Keratinocyte (primary cell): ENCODE data around the gene FAM53A. TPM values are rescaled to one million over a fixed set of nuclear protein-coding genes. Genes with fewer than 3 reads are reported as not detected.

Experiments used
- DNase-seq: peaks from one replicate; pipeline ENCODE4 v3.0.0-alpha.2; 2011; ENCODE audit warnings: low read depth, missing footprints, low spot score
- FAIRE-seq: peaks from 2 replicates; lab custom pipeline; 2011; peaks lifted over from hg19 to GRCh38; lab: Jason Lieb, UNC
- H2AFZ ChIP-seq: 2 replicates; pipeline ENCODE4 v1.6.0; 2012; ENCODE audit warnings: low read length, control low read depth, inconsistent platforms; ENCODE audit not compliant: control insufficient read depth
- H3K27ac ChIP-seq: 2 replicates; pipeline ENCODE4 v1.5.1; 2011; ENCODE audit warnings: low read length; ENCODE audit not compliant: control insufficient read depth, insufficient read depth
- H3K27me3 ChIP-seq: 3 replicates; pipeline ENCODE4 v1.6.0; 2011; ENCODE audit warnings: low read length; ENCODE audit not compliant: control insufficient read depth, insufficient read depth; ENCODE audit errors: extremely low read depth
- H3K36me3 ChIP-seq, 2 experiments: 2 replicates in 1 of 2; 3 replicates in 1 of 2; pipeline ENCODE4 v1.5.1; 2011; ENCODE audit warnings: low read length in 2 of 2, mild to moderate bottlenecking in 1 of 2; ENCODE audit not compliant: control insufficient read depth in 2 of 2, insufficient read depth in 2 of 2; ENCODE audit errors: extremely low read depth in 1 of 2
- H3K4me1 ChIP-seq: 3 replicates; pipeline ENCODE4 v1.5.1; 2011; ENCODE audit warnings: low read length; ENCODE audit not compliant: control insufficient read depth, insufficient read depth; ENCODE audit errors: extremely low read depth
- H3K4me2 ChIP-seq: 3 replicates; pipeline ENCODE4 v1.6.0; 2011; ENCODE audit warnings: low read depth, low read length; ENCODE audit not compliant: control insufficient read depth, insufficient read depth; ENCODE audit errors: extremely low read depth
- H3K4me3 ChIP-seq, 3 experiments: fragments of 200-600 bp in 1 of 3; sonication (generic) in 1 of 3; 2 replicates in 2 of 3; 3 replicates in 1 of 3; pipeline ENCODE4 v1.5.1; 2011 to 2016; ENCODE audit warnings: low read length in 3 of 3, mild to moderate bottlenecking in 3 of 3, control low read depth in 2 of 3, inconsistent platforms in 1 of 3, low read depth in 1 of 3, mixed read lengths in 1 of 3, mixed run types in 1 of 3, moderate library complexity in 1 of 3; ENCODE audit not compliant: control insufficient read depth in 2 of 3, insufficient read depth in 2 of 3; ENCODE audit errors: extremely low read depth in 1 of 3
- H3K79me2 ChIP-seq: 2 replicates; pipeline ENCODE4 v1.6.0; 2012; ENCODE audit warnings: low read length; ENCODE audit not compliant: control insufficient read depth, insufficient read depth
- H3K9ac ChIP-seq: 3 replicates; pipeline ENCODE4 v1.6.0; 2011; ENCODE audit warnings: low read length; ENCODE audit not compliant: control insufficient read depth, insufficient read depth; ENCODE audit errors: extremely low read depth
- H3K9me1 ChIP-seq: 3 replicates; pipeline ENCODE4 v1.6.0; 2011; ENCODE audit warnings: low read length; ENCODE audit not compliant: control insufficient read depth, insufficient read depth; ENCODE audit errors: extremely low read depth
- H3K9me3 ChIP-seq: 2 replicates; pipeline ENCODE4 v1.5.1; 2012; ENCODE audit warnings: low read depth, low read length; ENCODE audit not compliant: control insufficient read depth
- H4K20me1 ChIP-seq: 3 replicates; pipeline ENCODE4 v1.6.0; 2011; ENCODE audit warnings: low read length; ENCODE audit not compliant: control insufficient read depth, insufficient read depth; ENCODE audit errors: extremely low read depth
- CTCF ChIP-seq, 3 experiments: IDR thresholded peaks in 1 of 3; conservative IDR thresholded peaks in 1 of 3; optimal IDR thresholded peaks in 1 of 3; 2 replicates in 2 of 3; 3 replicates in 1 of 3; pipeline versions ENCODE3 to v1.5.1; 2011; ENCODE audit warnings: low read length in 3 of 3, mild to moderate bottlenecking in 3 of 3, moderate library complexity in 2 of 3, control low read depth in 1 of 3, inconsistent platforms in 1 of 3; ENCODE audit not compliant: insufficient read depth in 2 of 3; ENCODE audit errors: extremely low read depth in 1 of 3
- EZH2 ChIP-seq: IDR thresholded peaks from one replicate; pipeline ENCODE4 v1.6.1; 2012; ENCODE audit warnings: inconsistent platforms, mild to moderate bottlenecking, low read length, moderate library complexity
- dilution Hi-C: fragments of 300-500 bp; cut with MboI; formaldehyde crosslinking; loops from one replicate; pipeline ENCODE4 v1.7.0; 2020; ENCODE audit warnings: low sequenced_read_pairs; ENCODE audit not compliant: extremely low pct_ligation_motif_present
- polyA plus RNA-seq, 5 experiments: library from polyadenylated mRNA; depleted of rRNA in 3 of 5; stranded (reverse) in 3 of 5; stranded (forward) in 1 of 5; unstranded in 1 of 5; fragments of >200 nt; gene quantifications; 1 replicate in 1 of 5; 2 replicates in 3 of 5; 3 replicates in 1 of 5; pipeline versions ENCODE4 v1.2.1 to v1.2.3, GENCODE V29; 2011 to 2012; ENCODE audit warnings: missing spikeins in 2 of 5, low read depth in 1 of 5, low replicate concordance in 1 of 5

The FAM53A gene
- polyA plus RNA-seq, 1 donor (not counting 4 experiments of a cell fraction or from before 2014, with no cell fraction given) = 0.50 TPM

- Histone ChIP-seq H3K9me3 (no peaks in the 10 kb centered on the region), H3K27ac (no peak overlapping the region), H3K27me3 (peaks cover 19% of the 10 kb centered on the region), H3K36me3 (no peaks in the 10 kb centered on the region), H4K20me1 (no peaks in the 10 kb centered on the region), H3K9ac (no peak overlapping the region), H3K79me2 (no peaks in the 10 kb centered on the region), H3K4me2 (no peak overlapping the region), H3K9me1 (no peaks in the 10 kb centered on the region), H2AFZ (no peak overlapping the region), H3K4me1 (peaks cover 18% of the 10 kb centered on the region), H3K4me3 (no peak overlapping the region)
- DNase-seq (no peak), FAIRE-seq (no peak)
- TF ChIP-seq CTCF (optimal IDR thresholded peaks at IDR 0.05 in 1 of 3, IDR thresholded peaks at IDR 0.05 in 1 of 3, conservative IDR thresholded peaks at IDR 0.05 in 1 of 3; ENCODE audit: extremely low read depth in 1 of 3, insufficient read depth in 2 of 3, low read length in 3 of 3) (no peak), EZH2 (no peak)
- dilution Hi-C loops = no loop called here
Measured at GRCh38 chr4:1600811-1601532, 83.1 kb downstream of the FAM53A start.

DNA sequence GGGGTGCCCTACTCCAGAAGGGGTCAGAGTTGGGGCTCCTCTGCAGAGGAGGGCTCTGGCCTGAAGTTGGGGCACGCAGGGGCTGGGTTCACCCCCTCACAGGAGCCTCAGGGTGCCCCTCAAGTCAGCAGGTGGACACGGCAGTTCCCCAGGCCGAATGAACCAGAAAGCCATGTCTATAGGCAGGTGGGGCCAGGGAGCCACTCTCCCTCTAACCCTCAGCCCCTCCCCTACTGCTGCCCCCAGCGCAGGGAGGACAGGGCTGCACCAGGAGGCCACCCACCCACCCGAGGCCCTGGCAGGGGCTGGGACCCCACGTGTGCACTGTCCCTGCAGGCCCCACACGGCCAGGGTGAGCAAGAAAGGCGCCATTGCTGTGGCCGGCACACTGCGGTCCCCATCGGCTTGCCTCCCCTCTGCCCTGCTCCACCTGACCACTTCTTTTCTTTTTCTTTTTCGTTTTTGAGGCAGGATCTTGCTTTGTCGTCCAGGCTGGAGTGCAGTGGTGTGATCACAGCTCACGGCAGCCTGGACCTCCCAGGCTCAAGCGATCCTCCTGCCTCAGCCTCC lies 83.8 kb downstream of the FAM53A start:
- FAIRE-seq (no peak), DNase-seq (no peak)
- Histone ChIP-seq H3K27me3 (peaks cover 18% of the 10 kb centered on the region), H3K9me1 (no peaks in the 10 kb centered on the region), H3K9me3 (no peaks in the 10 kb centered on the region), H3K4me2 (no peak overlapping the region), H4K20me1 (no peaks in the 10 kb centered on the region), H2AFZ (no peak overlapping the region), H3K27ac (no peak overlapping the region), H3K4me1 (peaks cover 14% of the 10 kb centered on the region), H3K79me2 (no peaks in the 10 kb centered on the region), H3K4me3 (no peak overlapping the region), H3K9ac (no peak overlapping the region), H3K36me3 (no peaks in the 10 kb centered on the region)
- dilution Hi-C loops = no loop called here
- TF ChIP-seq CTCF (optimal IDR thresholded peaks at IDR 0.05 in 1 of 3, IDR thresholded peaks at IDR 0.05 in 1 of 3, conservative IDR thresholded peaks at IDR 0.05 in 1 of 3; ENCODE audit: extremely low read depth in 1 of 3, insufficient read depth in 2 of 3, low read length in 3 of 3) = no peak
- no peak for TF ChIP-seq EZH2
